ENCODE measurements around the gene ACE2. TPM values are rescaled to one million over a fixed set of nuclear protein-coding genes. Genes with fewer than 3 reads are reported as not detected.
A peak's percentile ranks its signal among the peaks of the same experiment; 100 is the strongest.
"Not testable (repeated sequence)": the region's sequence is repeated elsewhere in the genome, so short reads cannot be mapped to it uniquely, and the experiment has no call there.

ACE2 gene
- 1 to 10 TPM in 1 of 5 donors, under 1 TPM in 4; 0.57 to 1.2 (median 0.69) TPM for polyA plus RNA-seq (ENCODE audit: insufficient read depth in 1 of 5, insufficient read length in 5 of 5, low replicate concordance in 1 of 5)
- long read RNA-seq, donor 1: 0 reads
- long read RNA-seq, donor 2: 0 reads
- long read RNA-seq, donor 3: 0 reads
- long read RNA-seq, donor 4: 0 reads
- long read RNA-seq, donor 5: 0 reads
- long read RNA-seq, donor 6: 0 reads
- long read RNA-seq, donor 7: 0 reads
- long read RNA-seq, donor 8: 0 reads

DNA sequence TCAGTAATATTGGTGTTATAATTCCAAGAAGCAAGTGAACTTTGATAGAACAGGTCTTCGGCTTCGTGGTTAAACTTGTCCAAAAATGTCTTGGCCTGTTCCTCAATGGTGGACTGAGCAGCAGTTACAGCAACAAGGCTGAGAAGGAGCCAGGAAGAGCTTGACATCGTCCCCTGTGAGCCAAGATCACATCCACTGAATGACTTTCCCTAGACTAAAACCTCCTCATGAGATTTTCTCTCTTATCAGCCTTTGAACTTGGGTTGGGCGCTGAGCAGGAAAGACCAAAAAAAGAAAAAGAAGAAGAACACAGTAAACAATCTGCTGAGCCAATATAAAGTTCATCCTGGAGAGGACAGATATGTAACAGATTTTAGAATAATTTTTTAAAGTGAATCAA lies at the start of gene ACE2:
TSS of gene ACE2 (minus strand) at position 216 of the 400 bp plus-strand sequence. CDS start at position 167, 49 bp downstream.
- DNase-seq: no peak

DNA sequence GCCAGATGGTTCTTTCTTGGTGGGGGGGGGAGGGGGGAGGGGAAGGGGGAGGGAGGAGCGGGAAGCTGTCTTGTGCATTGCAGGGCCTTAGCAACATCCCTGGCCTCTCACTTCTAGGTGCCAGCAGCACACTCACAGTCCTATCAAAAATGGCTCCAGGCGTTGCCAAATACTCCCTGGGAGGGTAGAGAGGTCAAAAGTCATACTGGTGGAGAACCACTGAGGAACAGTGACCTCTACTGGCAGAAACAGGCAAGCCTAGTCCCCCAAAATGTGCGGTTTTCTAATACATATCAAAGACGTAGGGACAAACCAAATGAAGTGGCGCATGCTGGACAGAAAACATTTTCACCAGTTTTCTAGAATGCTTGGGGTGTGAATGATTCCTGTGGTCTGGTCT lies 46.8 kb upstream of the ACE2 start:
- DNase-seq: not testable (repeated sequence)

DNA sequence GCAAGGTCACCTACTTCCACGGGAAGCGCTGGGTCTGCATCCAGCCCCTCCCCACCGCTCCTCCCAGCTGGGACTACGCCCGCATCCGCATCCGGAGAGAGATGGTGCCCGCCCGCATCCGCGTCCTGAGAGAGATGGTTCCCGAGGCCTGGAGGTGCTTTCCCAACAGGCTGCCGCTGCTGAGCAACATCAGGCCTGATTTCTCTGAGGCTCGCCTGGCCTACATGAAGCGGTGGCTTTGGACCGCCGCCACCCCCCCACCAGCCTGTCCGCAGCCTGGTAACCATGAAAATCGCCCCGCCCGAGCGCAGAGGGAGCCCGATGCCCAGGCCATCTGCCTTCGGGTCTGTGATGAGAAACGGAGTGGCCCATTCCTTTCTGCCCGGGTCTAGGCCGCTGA lies 45.8 kb upstream of the ACE2 start:
- DNase-seq: no peak

DNA sequence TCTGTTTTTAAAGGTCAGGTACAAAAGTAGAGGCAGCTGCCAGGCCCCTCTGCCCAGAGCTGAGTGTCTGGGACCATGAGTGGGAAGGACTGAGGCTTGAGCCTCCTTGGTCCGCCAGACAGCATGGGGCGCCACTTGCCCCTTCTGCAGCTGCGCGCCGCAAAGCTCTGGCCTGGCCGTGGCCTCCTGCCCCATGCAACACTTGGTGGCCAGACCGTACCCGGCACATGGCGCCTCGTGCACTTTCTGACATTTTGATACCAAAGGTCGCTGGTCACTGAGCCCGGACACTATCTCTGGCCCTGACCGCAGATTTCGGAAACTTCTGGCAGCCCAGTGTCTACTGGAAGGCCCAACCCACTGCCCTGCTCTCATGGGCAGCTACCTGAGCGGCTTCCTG lies 45.3 kb upstream of the ACE2 start:
- DNase-seq: no peak

DNA sequence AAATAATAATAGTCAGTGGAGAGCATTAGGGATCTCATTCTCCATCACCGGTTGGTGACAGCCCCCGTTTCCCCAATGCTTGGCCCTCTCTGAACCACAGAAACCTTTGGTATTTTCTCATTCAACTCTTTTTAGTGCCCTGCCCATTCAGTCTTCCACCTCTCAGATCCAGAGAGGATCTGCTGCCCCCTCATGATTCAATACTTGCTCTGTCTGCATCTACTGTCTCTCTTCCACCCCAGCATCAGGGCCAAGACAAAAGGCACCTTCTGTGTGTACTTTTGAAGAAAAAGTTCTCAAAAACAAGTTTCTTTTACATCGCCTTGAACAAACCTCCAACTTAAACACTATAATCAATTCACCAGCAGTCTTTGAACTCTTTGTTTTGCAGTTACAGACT lies 44.5 kb upstream of the ACE2 start:
- no peak for DNase-seq

DNA sequence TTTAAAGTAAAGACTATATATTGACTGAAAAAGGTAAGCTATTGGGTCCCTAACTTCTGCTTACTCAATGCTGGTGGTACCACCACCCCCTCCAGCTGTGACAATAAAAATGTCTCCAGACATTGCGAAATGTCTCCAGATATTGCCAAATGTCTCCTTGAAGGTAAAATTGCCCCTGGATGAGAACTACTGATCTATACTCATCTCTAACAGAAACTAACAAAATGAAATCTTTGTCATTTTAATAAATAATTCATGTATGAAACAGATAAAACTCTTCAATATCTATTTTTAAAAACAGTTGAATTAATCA lies 43.8 kb upstream of the ACE2 start:
- DNase-seq: no peak

DNA sequence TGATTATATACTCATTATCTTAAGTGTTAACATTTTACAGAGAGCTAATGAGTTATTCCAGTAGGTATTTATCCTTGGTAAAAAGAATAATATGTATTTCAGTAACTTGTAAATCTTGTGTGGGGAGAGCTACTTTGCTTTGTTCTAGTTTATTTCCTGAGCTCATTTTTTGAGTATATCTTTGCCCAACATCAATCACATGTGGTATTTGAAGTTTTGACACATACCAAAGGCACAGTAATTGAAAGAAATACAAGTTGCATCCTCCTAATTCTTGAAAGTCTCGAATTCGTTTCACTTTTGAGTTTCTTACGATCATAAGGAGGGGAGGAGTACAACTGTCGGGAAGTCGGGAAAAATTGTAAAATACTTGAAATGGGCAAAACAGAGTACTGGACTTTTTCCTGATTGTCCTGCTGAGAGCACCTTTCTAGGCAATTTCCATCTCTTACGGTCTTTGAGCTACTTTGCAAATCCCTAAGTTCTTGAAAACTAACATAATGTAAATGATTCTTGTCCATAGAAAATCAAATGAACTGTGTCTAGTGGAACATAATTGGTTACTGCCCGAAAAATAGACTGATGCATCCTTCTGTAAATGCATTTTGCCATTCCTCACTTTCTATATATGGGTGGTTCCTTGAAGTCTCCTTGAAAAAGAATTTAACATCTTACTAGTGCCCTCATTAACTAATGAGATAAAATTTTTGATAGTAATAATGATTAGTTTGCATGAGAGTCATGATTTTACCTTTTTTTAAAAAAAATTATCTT lies 43.2 kb upstream of the ACE2 start:
- DNase-seq: no peak

DNA sequence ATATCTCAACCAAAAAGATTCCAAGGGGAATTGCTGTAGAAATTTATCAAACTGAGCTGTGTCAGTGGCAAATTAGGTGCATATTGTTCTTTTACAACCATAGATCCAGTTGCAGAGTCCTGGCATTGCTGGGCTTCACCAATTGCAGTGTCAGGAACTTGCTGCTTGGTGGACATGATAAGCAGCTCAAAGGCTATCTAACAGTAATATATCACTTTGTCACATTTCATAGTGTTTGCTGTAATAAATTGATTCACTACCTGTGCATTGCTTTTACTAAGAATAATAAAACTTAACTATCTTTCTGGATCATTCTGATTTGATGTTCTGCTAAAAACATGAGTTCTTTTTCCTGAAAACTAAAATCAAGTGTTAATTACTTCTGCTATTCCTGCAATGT lies 30.9 kb upstream of the ACE2 start:
- DNase-seq: no peak

DNA sequence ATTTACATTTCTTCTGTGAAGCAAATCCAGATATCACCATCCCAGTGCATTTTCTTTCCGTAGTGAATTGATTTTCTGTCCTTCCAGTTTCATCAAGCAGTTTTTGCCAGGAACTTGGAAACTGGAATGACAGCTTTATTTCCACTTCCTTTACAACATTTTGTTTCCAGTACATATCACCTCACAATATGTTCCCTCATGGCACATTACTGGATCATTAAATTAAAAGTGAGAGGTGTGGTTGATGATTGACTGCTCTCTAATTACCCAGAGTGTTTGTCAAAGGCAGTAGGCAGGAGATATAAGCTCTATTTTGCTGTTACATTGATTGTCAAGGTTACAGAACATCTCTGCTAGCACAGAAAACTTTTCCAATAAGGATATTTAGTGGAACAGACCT lies 22.3 kb upstream of the ACE2 start:
- no peak for DNase-seq

DNA sequence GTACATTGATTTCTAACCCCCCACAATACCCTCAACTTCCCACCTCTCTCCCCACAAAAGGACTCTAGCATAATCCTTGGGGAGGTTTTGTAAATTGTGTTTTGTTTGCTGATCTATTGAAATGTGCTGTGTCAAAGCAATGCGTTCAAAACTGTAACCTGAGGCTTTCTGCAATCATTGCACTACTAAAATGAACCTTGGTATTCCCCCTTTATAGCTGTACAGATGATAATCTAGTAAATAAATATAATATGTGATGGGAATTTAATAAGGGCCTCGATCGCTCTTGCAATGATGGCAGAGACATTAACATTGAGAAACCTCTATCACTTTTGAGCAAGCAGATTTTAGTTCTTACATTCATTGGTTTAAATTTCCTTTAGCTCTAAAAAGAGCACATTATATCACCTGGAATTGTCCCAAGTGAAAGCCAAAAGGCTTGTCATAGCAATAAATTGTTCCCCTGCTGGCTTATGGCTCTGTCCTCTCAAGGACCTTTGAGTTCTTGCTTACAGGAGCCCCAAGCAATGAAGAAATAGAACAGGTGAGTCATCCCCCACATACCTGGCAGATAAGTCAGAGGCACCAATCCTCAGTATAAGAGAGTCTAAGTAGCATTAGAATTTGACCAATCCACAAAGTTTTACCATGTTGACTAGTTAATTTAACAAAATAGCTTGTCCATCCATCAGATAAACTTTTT lies 18.4 kb upstream of the ACE2 start:
- no peak for DNase-seq

DNA sequence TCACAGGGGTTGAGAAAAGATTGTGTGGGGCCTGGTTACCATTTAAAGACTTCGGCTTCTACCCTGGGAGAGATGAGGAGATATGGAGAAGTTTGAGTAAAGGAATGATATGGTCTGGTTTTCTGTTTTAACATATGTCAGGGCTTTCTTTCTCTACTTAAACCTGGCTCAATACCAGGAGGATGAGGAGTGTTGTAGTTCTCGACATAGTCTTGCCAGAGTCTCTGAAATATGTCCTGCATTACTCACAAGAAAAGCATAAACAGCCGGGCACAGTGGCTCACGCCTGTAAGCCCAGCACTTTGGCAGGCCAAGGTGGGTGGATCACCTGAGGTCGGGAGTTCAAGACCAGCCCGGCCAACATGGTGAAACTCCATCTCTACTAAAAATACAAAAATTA lies 16.4 kb upstream of the ACE2 start:
- no peak for DNase-seq

DNA sequence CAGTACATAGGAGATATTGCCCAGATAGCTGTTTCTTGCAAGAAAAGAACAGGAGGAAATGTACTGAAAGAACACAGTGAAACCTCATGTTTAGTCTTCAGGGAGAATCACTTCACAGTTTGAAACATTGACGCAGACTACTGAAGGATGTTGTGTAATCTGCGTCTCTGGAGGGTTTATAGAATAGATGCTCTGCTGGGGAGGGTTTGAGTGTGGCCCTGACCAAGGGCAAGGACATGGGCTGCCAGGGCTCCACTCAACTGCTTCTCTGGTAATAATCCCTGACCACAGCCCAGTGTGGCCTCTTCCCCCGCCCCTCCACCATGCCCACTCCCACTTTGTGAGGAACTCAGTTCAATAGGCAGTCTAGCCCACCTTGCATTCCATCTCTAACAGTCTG lies 15.8 kb upstream of the ACE2 start:
- no peak for DNase-seq

DNA sequence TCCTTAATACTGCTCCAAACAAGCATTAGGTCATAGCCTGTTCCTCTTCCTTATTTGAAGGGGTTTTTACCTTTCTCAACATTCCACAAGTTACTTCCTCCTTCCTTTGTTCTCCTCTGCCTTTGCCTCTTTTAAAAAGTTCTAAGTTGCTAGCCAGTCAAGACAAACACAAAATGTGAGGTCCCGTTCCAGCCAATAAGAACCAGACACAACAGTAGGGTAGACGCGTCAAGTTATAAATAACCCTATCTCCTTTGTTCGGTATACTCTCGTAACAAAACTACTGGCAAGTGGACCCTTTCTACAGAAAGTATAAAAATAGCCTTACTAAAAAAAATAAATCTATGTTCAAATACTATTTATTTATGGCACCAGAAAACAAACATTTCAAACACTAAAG lies 6.3 kb upstream of the ACE2 start:
- no peak for DNase-seq

DNA sequence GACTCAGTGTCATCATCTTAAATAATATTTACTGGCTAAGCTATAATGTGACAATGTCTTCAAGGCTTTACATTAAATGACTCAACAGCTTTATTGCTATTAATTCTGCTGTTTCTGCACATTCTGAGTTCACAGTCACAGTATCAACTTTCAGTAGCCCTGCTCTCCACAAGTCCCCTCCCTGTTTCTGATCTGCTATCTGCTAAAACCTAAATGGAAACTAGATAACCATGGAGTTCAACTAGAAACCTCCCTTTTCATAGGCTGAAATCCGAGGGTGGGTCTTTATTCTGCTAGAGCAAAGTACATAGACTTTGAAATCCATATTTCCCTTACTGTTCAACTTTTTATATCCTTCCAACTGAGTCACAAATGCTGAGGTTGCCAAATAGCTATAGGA lies 5.4 kb upstream of the ACE2 start:
- no peak for DNase-seq

DNA sequence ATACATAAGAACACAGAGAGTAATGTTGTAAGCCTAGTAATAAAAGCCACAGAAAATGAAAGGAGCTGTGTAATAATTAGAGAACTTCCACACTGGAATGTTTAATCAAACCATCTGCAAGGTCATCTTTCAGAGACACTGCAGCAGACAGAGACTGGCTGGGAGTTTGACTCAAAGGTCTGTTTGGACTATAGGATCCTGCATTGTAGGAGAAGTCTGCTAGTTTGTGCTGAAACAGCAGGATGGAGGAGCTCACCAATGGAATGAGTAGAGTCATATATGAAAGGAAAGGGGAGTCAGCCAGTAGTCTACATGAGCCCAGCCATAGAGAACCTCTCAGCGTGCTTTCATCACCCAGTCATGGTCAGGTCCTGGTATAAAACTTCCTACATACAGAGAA lies 4.5 kb upstream of the ACE2 start:
- no peak for DNase-seq

DNA sequence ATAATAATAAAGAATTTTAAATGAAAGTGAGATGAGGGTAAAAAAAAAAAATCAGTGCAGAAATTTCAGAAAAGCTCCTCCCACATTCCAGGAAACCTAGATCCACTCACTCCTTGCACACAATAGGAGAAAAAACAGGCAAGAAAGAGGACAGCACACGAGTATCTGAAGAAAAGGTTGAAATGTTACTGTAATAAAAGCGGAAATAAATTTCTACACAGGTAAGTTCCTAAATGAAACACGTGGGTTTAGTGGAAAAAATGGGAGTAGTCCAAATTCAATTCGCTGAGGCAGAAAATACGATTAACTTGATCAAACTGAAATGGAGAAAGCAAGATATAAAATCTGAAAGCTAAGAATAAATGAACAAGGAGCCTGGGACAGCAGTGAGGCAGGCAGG lies 2.0 kb upstream of the ACE2 start:
- no peak for DNase-seq

DNA sequence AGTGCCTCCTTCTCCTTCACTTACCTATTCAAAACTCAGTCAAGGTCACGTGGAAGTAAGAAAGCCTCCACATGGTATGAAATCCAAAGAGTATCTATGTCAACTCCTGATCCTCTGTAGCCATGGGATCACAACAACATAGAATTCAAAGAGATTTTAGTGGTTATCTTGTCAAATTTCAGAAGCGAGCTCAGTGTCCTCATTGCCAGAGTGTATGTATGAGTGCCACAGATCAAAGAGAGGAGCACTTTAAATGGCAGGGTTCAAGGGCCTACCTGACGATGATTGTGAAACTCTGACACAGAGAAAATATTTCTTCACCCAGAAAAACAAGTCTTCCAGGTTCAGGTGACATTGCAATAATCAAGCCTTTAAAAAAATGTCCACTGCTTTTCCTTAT lies 1.2 kb upstream of the ACE2 start:
- DNase-seq: peak; percentile 11 to 30

DNA sequence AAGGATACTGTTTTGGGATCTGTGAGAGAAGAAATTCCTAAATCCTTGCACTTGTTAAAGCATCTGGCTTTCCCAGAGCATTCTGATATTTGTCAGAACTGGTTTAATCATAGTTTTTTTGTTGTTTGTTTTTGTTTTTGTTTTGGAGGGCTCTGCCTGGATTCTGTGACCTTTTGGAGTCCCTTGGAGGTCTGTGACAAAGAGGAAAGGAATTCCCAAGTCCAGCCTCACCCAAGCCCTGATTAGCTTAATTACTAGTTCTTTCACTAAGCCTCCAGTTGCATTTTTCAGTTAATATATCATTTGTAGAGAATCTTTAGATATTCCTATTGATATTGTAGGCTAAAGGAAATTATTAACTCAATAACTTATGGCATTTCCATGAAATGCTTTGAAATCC lies 711 bp downstream of the ACE2 start:
- no peak for DNase-seq

DNA sequence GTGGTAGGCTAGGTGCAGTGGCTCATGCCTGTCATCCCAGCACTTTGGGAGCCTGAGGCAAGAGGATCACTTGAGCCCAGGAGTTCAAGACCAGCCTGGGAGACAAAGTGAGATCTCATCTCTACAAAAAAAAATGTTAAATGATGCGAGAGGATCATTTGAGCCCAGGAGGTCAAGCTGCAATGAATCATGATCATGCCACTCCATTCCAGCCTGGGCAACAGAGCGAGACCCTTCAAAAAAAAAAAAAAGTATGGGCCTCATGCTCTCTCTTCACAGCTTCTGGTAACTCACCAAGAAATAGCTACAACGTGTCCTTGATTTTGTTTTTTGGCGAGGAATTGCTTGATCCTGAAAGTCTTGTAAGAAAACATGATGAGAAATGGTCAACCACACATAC lies 1.3 kb downstream of the ACE2 start:
- no peak for DNase-seq

DNA sequence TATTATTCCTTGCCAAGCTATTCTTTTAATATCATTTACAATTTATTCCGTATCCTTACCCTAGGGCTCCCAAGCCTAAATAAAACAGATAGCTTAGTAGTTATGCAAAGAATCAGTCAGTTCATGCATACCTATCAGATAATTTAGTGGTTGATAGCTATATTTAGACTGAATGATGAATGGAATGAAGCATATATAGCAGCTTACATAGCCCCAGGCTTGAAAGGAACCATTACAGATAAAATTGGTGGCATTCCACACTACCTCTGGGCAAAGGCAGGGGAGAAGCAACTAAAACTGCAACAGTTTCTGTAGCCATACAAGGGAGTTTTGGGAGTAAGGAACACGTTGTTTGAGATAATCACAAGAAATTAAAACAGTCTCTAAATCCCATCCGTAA lies 2.7 kb downstream of the ACE2 start:
- no peak for DNase-seq

DNA sequence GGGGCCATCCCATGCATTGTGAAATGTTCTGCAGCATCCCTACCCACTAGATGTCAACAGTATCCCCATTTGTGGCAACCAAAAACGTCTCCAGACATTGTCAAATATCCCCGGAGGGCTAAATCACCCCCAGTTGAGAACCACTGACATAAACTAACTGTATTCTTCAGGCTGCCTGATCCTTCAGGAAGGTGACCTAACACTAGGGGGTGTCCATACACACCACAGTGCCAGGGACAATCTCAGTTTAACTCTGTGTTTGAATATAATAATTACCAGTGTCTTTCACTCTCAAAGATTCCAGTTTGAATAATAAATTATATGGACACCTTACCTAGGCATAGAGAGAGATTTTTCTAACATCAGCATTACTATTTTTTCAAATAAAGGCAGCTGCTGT lies 6.4 kb downstream of the ACE2 start:
- DNase-seq: no peak

DNA sequence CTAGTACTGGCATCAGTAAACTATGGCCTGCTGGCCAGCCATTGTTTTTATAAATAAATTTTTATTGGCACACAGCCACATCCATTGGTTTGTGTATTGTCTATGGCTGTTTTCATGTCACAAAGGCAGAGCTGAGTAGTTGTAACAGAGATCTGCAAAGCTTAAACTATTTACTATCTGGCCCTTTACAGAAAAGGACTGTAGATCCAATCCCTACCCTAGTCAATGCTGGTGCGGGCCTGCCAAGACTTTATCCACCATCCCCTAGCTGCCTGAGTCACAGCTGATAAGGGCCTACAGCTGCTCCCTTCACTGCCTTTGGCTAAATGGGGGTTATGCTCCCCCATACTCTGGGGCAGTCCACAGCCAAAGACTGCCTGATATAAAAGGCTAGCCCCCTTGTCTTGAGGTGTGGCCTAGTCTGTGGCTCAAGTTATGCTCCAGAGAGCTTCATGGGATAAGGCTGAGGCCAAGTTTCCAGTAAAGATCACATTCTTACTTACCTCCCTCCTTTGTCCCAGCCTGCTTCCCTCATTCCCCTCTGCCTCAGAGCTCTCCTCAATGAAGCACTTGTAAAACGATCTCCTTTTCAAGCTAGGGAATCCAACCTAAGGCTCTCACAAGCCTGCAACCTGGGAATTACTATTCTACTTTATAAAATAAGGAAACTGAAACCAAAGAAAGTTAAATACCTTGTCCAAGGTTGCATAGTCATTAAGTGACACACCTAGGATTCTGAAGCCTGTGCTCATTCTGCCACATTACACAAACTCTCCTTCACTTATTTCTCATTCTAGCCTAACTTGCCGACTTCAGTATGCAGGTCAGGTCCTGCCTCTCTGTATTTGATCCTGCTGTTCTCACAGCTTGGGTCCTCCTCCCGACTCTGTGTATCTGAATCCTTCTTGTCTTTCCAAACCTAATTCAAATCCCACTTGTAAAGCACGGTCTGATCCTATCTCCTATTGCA lies 20.7 kb downstream of the ACE2 start:
- no peak for DNase-seq
